ENCODE data around the gene ZNF429. TPM values are rescaled to one million over a fixed set of nuclear protein-coding genes. Genes with fewer than 3 reads are reported as not detected.
"Not testable (repeated sequence)": the region's sequence is repeated elsewhere in the genome, so short reads cannot be mapped to it uniquely, and the experiment has no call there.

The ZNF429 gene
- total RNA-seq: 1 to 10 TPM; 4.7 to 6.7 TPM

DNA sequence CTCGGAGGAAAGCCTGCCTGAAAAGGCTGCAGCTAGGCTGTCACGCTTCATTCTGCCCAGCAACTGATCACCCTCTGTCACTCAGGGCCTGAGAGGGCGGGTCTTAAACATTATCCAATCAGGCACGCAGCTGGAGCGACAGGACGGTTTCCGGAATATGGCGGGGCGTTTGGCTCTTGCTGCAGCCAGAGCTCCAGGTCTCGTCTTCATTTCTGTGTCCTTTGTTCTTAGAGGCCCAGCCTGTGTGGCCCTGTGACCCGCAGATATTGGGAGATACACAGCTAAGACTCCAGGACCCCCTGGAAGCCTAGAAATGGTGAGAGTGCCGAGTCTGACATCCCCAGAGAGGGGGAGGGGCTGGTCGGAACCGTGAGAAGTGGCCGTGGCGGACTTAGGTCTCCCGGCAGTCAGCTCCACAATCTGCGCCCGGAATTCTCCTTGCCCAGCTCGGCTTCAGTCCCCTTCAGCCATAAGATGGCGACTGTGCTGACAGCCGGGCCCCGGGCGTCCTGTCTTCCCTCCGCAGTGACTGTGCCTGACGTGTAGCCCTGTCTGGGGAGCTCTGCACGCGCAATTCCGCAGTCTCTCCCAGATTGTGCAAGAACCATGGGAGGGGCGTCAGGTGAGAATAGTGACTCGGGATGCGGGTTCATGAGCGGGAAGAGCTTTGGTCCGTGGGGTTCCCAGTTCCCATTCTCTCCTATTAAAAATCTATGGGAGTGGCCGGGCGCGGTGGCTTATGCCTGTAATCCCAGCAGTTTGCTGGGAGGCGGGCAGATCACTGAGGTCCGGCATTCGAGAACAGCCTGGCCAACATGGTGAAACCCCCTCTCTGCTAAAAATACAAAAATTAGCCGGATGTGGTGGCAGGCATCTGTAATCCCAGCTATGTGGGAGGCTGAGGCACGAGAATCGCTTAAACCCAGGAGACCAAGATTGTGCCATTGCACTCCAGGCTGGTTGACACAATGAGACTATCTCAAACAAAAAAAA lies at the start of gene ZNF429:
Gene ZNF429, plus strand, starts transcription at position 144 of the 993 bp plus-strand sequence. Its CDS starts 170 bp downstream, at position 314.
- peaks cover 24% of the 10 kb centered on the region for H3K4me1 Mint-ChIP-seq

DNA sequence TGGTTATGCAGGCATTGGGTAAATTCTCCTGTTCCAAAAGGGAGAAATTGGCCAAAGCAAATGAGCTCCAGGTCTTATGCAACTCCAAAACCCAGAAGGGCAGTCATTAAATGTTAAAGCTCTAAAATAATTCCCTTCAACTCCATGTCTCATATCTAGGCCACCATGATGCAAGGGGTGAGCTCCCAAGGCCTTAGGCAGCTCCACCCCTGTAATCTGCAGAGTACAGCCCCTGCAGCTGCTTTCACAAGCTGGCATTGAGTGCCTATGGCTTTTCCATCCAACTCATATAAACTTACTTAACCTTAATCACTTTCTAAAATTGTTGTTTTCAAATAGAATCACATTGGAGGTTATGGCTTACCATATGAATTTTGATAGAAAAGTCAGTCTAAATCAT lies 44.7 kb upstream of the ZNF429 start:
- H3K9me3 Mint-ChIP-seq: peaks cover 27% of the 10 kb centered on the region
- peaks cover 28% of the 10 kb centered on the region for H3K36me3 Mint-ChIP-seq
- no peak overlapping the region for H3K4me3 Mint-ChIP-seq
- no peak overlapping the region for H3K27ac Mint-ChIP-seq
- H3K27me3 Mint-ChIP-seq: peaks cover 17% of the 10 kb centered on the region
- DNase-seq: no peak
- peaks cover 2% of the 10 kb centered on the region for H3K4me1 Mint-ChIP-seq

More for the DNA sequence above, at the start of gene ZNF429:
- DNase-seq: peak; percentile 87
- H3K27ac Mint-ChIP-seq: peak within 1 kb of the TSS; percentile 99
- H3K27me3 Mint-ChIP-seq: no peaks in the 10 kb centered on the region
- H3K9me3 Mint-ChIP-seq: peaks cover 19% of the 10 kb centered on the region
- peaks cover 49% of the 10 kb centered on the region for H3K36me3 Mint-ChIP-seq
- peak within 1 kb of the TSS; percentile 99 for H3K4me3 Mint-ChIP-seq

DNA sequence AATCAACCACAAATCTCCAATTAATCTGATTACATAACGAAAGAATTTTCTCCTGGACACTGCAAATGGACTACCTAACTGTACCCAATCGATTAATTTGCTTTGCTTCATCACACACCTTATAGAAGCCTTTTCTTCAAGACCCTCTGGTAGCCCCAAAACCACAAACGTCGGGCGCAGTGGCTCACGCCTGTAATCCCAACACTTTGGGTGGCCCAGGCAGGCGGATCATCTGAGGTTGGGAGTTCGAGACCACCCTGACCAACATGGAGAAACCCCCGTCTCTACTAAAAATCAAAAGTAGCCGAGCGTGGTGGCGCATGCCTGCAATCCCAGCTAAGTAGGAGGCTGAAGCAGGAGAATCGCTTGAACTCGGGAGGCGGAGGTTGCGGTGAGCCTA lies 42.9 kb upstream of the ZNF429 start:
- Mint-ChIP-seq H3K4me3 (no peak overlapping the region), H3K4me1 (peaks cover 2% of the 10 kb centered on the region), H3K27ac (no peak overlapping the region), H3K9me3 (peaks cover 20% of the 10 kb centered on the region), H3K27me3 (peaks cover 17% of the 10 kb centered on the region), H3K36me3 (peaks cover 25% of the 10 kb centered on the region)
- no peak for DNase-seq

DNA sequence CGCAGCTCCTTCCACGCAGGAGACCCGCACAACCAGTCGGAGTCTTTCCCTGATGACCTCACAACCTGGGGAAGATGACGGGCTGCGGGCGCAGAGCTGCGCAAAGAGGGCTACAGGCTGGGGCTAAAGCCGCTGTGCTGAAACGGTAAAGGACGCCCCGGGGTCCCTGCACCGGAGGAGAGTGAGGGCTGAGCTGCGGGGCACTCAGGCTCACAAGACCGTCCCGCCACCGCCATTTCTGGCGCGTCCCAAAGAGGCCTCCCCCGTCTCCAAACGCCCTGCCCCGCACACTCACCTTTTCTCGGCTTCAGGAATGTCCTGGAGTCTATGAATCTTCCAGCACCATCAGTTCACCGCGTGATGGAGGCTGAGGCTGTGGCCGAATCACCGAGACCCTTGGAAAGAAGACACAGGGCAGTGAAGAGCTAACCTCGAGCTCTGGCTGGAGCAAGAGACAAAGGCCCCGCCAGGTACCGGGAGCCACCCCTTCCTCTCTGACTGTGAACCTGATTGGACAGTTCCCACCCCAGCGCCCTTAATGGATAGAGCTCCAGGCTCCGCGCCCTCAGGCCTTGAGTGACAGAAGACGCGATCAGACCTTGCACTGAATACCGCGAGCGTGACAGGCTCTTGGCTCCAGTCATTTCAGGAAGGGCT lies 41.8 kb upstream of the ZNF429 start:
- Mint-ChIP-seq H3K9me3 (peaks cover 16% of the 10 kb centered on the region), H3K36me3 (peaks cover 20% of the 10 kb centered on the region), H3K4me3 (peak overlapping the region; percentile 83), H3K4me1 (peaks cover 2% of the 10 kb centered on the region), H3K27me3 (peaks cover 17% of the 10 kb centered on the region), H3K27ac (peak overlapping the region; percentile 78)
- peak; percentile 55 for DNase-seq

DNA sequence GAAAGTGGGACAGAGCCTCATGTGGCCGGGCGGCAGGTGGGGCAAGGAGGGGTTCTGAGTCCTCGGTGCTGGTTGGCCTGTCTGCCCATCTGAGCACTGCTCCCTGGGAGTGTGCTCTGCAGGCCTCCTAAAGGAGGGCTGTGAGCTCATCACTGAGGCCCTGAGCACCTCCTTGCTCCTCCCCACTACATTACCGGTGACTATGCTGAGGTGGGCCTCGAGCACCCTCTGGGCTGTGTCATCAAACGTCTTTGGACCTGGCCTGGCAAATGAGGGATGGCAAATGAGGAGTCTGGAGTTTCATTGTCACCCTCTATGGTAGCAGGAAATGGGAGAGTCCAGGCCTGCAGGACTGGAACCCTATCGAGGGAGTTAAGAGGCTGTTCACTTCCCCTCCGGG lies 38.8 kb upstream of the ZNF429 start:
- Mint-ChIP-seq H3K4me3 (no peak overlapping the region), H3K27me3 (peaks cover 17% of the 10 kb centered on the region), H3K9me3 (peaks cover 11% of the 10 kb centered on the region), H3K27ac (no peak overlapping the region), H3K36me3 (peaks cover 15% of the 10 kb centered on the region), H3K4me1 (peaks cover 2% of the 10 kb centered on the region)
- DNase-seq: no peak

DNA sequence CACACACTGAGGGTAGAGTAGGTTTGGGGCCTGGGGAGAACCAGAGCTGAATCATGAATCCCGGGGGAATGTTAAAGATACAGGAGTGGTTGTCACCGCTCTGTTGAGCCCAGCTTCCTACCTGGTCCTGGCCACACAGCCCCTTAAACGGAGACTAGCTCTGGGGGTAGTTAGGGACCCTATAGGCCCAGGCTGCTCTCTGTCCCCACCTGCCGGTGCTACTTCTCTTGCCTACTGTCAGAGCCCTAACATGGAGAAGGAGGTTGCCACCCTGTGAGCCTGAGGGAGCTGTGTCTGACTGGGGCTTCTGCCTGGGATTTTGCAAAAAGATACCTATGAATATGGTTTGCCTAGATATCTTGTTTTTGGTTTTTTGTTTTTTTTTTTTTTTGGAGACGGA lies 36.6 kb upstream of the ZNF429 start:
- peaks cover 2% of the 10 kb centered on the region for H3K9me3 Mint-ChIP-seq
- H3K36me3 Mint-ChIP-seq: peaks cover 4% of the 10 kb centered on the region
- no peak overlapping the region for H3K4me3 Mint-ChIP-seq
- H3K27ac Mint-ChIP-seq: no peak overlapping the region
- peaks cover 10% of the 10 kb centered on the region for H3K27me3 Mint-ChIP-seq
- DNase-seq: no peak
- no peaks in the 10 kb centered on the region for H3K4me1 Mint-ChIP-seq

DNA sequence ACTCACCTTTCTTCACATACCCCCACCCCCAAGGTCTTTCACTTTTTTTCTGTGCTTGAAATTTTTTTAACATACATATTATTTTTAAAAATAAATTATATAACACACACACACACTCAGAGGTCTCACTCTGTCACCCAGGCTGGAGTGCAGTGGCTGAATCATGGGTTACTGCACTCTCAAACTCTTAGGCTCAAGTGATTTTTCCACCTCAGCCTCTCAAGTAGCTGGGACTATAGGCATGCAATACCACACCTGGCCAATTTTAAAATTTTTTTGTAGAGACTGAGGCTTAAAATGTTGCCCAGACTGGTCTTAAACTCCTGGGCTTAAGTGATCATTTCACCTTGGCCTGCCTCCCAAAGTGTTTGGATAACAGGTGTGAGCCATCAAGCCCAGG lies 32.9 kb upstream of the ZNF429 start:
- H3K4me1 Mint-ChIP-seq: peaks cover 2% of the 10 kb centered on the region
- DNase-seq: no peak
- H3K27ac Mint-ChIP-seq: no peak overlapping the region
- peaks cover 8% of the 10 kb centered on the region for H3K36me3 Mint-ChIP-seq
- peaks cover 3% of the 10 kb centered on the region for H3K9me3 Mint-ChIP-seq
- H3K4me3 Mint-ChIP-seq: no peak overlapping the region
- H3K27me3 Mint-ChIP-seq: peaks cover 29% of the 10 kb centered on the region

DNA sequence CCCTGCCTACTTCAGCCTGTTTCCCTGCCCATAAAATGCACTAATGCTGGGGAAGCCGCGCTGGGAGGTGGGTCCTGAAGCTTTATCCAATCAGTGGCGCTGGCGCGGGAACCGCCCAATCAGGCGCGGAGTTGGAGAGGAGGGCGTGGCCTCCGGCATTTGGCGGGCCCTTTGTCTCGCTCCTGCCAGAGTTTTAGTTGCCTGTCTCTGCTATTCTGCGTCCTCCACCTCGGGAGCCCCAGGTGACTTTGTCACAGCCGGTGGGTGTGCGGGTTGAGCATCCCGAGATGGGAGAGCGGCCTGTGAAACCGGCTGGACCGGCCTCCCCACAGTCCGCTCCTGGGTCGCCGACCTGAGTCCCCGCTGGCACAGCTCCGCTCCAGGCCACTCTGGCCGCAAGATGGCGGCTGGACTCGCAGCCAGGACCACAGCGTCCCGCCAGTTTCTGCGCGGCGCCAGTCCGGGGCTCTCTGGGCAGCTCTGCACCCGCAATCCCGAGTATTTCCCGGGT lies 30.7 kb upstream of the ZNF429 start:
- DNase-seq: peak; percentile 85
- Mint-ChIP-seq H3K4me3 (peak overlapping the region; percentile 79), H3K9me3 (peaks cover 3% of the 10 kb centered on the region), H3K27ac (peak overlapping the region; percentile 58), H3K4me1 (peaks cover 2% of the 10 kb centered on the region), H3K27me3 (peaks cover 29% of the 10 kb centered on the region), H3K36me3 (peaks cover 8% of the 10 kb centered on the region)

DNA sequence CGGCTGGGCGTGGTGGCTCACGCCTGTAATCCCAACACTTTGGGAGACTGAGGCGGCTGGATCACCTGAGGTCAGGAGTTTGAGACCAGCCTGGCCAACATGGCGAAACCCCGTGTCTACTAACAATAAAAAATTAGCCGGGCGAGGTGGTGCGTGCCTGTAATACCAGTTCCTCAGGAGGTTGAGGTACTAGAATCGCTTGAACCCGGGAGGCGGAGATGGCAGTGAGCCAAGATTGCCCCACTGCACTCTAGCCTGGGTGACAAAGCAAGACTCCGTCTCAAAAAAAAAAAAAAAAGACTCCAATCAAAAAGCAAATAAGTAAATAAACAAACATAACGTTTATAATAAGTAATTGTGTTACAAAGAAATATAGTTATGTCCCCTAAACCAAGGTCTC lies 23.0 kb upstream of the ZNF429 start:
- not testable (repeated sequence) for H3K4me3 Mint-ChIP-seq, H3K9me3 Mint-ChIP-seq, H3K4me1 Mint-ChIP-seq, H3K27ac Mint-ChIP-seq, H3K36me3 Mint-ChIP-seq, H3K27me3 Mint-ChIP-seq, DNase-seq

DNA sequence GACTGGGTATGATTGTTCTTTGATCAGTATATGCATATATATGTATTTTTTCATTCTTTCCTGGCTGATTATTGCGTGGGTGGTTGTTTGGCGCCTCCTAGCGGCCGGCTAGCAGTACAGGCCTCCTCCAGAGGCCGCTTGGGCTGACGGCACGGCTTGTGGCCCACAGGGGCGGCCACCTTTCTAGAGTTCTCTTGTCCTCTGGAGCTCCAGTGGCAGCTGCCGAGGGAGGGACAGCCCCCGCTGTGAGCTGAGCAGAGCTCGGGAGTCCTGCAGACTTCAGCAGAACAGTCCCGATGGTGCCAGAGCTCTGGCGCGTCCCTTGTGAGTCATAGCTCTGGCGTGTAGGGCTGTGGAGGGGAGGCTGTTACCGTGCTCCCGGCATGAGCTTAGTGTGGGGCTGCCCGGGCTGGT lies 22.5 kb upstream of the ZNF429 start:
- DNase-seq: peak; percentile 71
- Mint-ChIP-seq H3K27ac (no peak overlapping the region), H3K4me3 (no peak overlapping the region), H3K27me3 (no peaks in the 10 kb centered on the region), H3K9me3 (peaks cover 5% of the 10 kb centered on the region), H3K36me3 (peaks cover 2% of the 10 kb centered on the region), H3K4me1 (no peaks in the 10 kb centered on the region)

DNA sequence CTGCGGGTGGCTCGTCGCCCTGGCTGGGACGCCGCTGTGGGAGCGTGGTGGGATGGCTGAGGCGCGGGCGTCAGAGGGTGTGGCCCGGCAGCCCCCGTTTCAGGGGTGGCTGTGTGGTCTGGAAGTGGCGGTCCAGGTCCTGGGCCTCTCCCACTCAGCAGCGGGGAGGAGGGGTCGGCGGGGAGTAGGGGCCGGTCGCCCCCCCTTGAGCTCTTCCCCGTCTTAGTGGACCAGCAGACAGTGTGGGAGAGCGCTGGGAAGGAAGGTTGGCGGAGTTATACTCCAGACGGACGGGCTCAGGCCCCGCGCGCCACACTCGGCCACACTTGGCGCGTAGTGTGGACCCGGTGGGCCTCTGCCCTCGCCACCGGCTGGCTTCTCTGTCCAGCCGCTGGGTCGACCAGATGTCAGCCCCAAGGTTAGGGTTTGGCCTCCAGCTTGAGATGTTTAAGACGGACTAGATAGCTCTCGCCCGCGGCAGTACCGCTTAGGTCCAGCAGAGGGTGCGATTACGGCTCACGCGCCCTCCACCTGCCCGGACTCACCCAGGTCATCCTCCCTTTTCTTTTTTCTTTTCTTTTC lies 21.7 kb upstream of the ZNF429 start:
- H3K9me3 Mint-ChIP-seq: peaks cover 5% of the 10 kb centered on the region
- no peaks in the 10 kb centered on the region for H3K4me1 Mint-ChIP-seq
- H3K27me3 Mint-ChIP-seq: no peaks in the 10 kb centered on the region
- H3K27ac Mint-ChIP-seq: no peak overlapping the region
- peak; percentile 61 for DNase-seq
- peak overlapping the region; percentile 45 for H3K4me3 Mint-ChIP-seq
- peaks cover 5% of the 10 kb centered on the region for H3K36me3 Mint-ChIP-seq

DNA sequence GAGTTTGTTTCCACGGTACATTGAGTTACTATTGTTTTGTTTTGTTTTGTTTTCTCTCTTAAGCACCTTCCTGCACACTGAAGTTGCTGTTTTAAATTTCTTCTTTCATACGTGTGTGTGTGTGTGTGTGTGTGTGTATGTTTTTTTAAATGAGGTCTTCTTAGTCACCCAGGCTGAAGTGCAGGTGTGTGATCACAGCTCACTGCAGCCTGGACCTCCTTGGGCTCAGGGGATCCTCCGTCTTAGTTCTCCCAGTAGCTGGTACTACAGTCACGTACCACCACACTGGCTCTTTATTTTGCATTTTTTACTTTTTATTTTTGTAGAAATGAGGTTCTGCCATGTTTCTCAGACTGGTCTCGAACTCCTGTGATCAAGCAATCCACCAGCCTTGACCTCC lies 20.8 kb upstream of the ZNF429 start:
- H3K4me3 Mint-ChIP-seq: no peak overlapping the region
- peaks cover 5% of the 10 kb centered on the region for H3K9me3 Mint-ChIP-seq
- no peak for DNase-seq
- no peaks in the 10 kb centered on the region for H3K27me3 Mint-ChIP-seq
- H3K4me1 Mint-ChIP-seq: no peaks in the 10 kb centered on the region
- no peak overlapping the region for H3K27ac Mint-ChIP-seq
- H3K36me3 Mint-ChIP-seq: peaks cover 5% of the 10 kb centered on the region

DNA sequence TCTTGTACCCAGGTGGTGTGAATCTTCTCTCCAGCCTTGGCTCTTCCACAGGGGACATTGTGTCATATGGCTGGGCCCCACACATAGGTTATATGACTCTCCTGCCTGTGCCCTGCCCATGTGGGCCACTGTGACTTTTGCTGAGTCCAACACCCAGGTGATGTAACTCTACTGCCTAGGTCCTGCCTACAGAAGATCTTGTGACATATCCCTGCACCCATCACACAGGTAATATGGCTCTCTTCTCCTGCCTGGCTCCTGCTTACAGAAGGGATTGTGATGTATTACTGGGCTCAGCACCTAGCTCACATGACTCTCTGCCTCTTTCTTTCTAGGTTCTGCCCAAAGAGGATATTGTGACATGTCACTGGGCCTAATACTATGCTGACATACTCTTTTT lies 19.5 kb upstream of the ZNF429 start:
- peaks cover 11% of the 10 kb centered on the region for H3K9me3 Mint-ChIP-seq
- H3K4me3 Mint-ChIP-seq: no peak overlapping the region
- no peak for DNase-seq
- H3K27me3 Mint-ChIP-seq: no peaks in the 10 kb centered on the region
- H3K27ac Mint-ChIP-seq: no peak overlapping the region
- H3K4me1 Mint-ChIP-seq: no peaks in the 10 kb centered on the region
- peaks cover 13% of the 10 kb centered on the region for H3K36me3 Mint-ChIP-seq

DNA sequence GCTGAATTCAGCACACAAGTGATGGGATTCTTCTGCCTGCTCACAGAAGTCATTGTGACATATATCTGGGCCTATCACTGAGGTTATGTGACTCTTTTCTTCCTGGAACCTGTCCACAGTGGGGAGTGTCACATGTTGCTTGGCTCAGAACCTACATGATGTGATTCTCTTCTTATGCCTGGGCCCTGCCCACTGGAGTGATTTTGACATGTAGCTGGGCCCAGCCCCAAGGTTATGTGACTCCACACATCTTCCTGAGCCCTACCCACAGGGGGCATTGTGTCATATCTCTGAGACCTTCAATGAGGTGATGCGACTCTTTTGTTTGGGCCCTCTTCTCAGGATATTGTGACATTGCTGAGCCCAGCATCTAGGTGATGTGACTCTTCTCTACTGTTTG lies 17.4 kb upstream of the ZNF429 start:
- no peak for DNase-seq
- Mint-ChIP-seq H3K4me3 (no peak overlapping the region), H3K36me3 (peaks cover 13% of the 10 kb centered on the region), H3K27ac (no peak overlapping the region), H3K27me3 (no peaks in the 10 kb centered on the region), H3K9me3 (peaks cover 11% of the 10 kb centered on the region), H3K4me1 (no peaks in the 10 kb centered on the region)

DNA sequence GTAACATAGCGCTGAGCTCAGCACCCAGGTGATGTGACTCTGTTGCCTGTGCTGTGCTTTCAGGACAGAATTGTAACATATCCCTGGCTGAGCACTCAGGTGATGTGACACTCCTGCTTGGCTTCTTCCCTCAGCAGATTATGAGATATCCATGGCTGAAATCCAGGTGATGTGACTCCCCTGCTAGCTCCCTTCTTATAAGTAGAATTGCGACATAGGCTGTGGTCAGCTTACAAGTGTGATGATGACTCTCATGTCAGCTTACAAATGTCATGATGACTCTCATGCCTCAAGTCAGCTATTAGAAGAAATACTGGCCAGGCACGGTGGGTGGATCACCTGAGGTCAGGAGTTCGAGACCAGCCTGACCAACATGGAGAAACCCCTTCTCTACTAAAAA lies 14.3 kb upstream of the ZNF429 start:
- no peak overlapping the region for H3K4me3 Mint-ChIP-seq
- peaks cover 6% of the 10 kb centered on the region for H3K9me3 Mint-ChIP-seq
- no peaks in the 10 kb centered on the region for H3K27me3 Mint-ChIP-seq
- H3K27ac Mint-ChIP-seq: no peak overlapping the region
- H3K4me1 Mint-ChIP-seq: no peaks in the 10 kb centered on the region
- no peak for DNase-seq
- H3K36me3 Mint-ChIP-seq: peaks cover 22% of the 10 kb centered on the region

Data from activated naive CD8-positive, alpha-beta T cell treated with anti-CD3 and anti-CD28 coated beads for 36 hours (primary cell).